IMR-90 (cell line): ENCODE results near the gene ATP10B. TPM values are rescaled to one million over a fixed set of nuclear protein-coding genes. Genes with fewer than 3 reads are reported as not detected.

Experiments used
- ATAC-seq: fragments of 200-7000 bp; cut with Tn5 transposase; 2 replicates; pipeline ENCODE4 v1.9.1; 2020; ENCODE audit warnings: low read depth, mild to moderate bottlenecking, moderate library complexity
- BruUV-seq: library from RNA; stranded (reverse); fragments of 400-500 nt; replicated peaks from 2 replicates; lab custom pipeline; 2021; lab: Mats Ljungman, UMichigan
- CTCF ChIA-PET: fragments of 300-600 bp; formaldehyde crosslinking; extraction: SDS; loops from one replicate; lab custom pipeline; 2021; ENCODE audit warnings: antibody characterized with exemption; lab: Yijun Ruan, JAX
- POLR2A ChIA-PET: fragments of 300-600 bp; sonication (Branson Sonifier 250); formaldehyde crosslinking; loops from one replicate; lab custom pipeline; 2022; ENCODE audit warnings: antibody characterized with exemption; ENCODE audit not compliant: unreplicated experiment; lab: Charles Lee
- DNase-seq: peaks from one replicate; pipeline ENCODE4 v3.0.0; 2013
- H2AFZ ChIP-seq: replicated peaks from 2 replicates; pipeline ENCODE3; 2013; ENCODE audit warnings: low read length, mild to moderate bottlenecking; ENCODE audit not compliant: poor library complexity
- H2AK5ac ChIP-seq: 2 replicates; pipeline ENCODE4 v1.6.1; 2013; ENCODE audit warnings: low read depth, low read length, inconsistent platforms
- H2AK9ac ChIP-seq: replicated peaks from 2 replicates; pipeline ENCODE3; 2013; ENCODE audit warnings: mild to moderate bottlenecking, low read depth, low read length, moderate library complexity; ENCODE audit not compliant: poor library complexity
- H2BK120ac ChIP-seq: 2 replicates; pipeline ENCODE4 v1.6.1; 2013; ENCODE audit warnings: low read depth, low read length, inconsistent platforms
- H2BK15ac ChIP-seq: 3 replicates; pipeline ENCODE4 v1.6.1; 2013; ENCODE audit warnings: low read depth, low read length, inconsistent platforms
- H2BK20ac ChIP-seq: 2 replicates; pipeline ENCODE4 v1.6.1; 2013; ENCODE audit warnings: low read depth, mild to moderate bottlenecking, inconsistent platforms, low read length, moderate library complexity
- H2BK5ac ChIP-seq: 2 replicates; pipeline ENCODE4 v1.6.1; 2013; ENCODE audit warnings: mild to moderate bottlenecking, low read depth, low read length, inconsistent platforms; ENCODE audit not compliant: poor library complexity, severe bottlenecking
- H3K14ac ChIP-seq: replicated peaks from 2 replicates; pipeline ENCODE4 v1.6.1; 2013; ENCODE audit warnings: low read depth, low read length, inconsistent platforms
- H3K18ac ChIP-seq: 2 replicates; pipeline ENCODE4 v1.6.1; 2013; ENCODE audit warnings: low read depth, low read length, control low read depth
- H3K23ac ChIP-seq: 2 replicates; pipeline ENCODE4 v1.6.1; 2013; ENCODE audit warnings: low read depth, low read length, inconsistent platforms
- H3K27ac ChIP-seq: 2 replicates; pipeline ENCODE4 v1.5.1; 2013; ENCODE audit warnings: mild to moderate bottlenecking, control low read depth, low read length; ENCODE audit not compliant: insufficient read depth
- H3K27me3 ChIP-seq: 2 replicates; pipeline ENCODE4 v1.6.1; 2013; ENCODE audit warnings: low read length; ENCODE audit not compliant: control insufficient read depth, insufficient read depth
- H3K36me3 ChIP-seq: 2 replicates; pipeline ENCODE4 v1.6.1; 2013; ENCODE audit warnings: low read length, mixed read lengths; ENCODE audit not compliant: control insufficient read depth, insufficient read depth
- H3K4ac ChIP-seq: 2 replicates; pipeline ENCODE4 v1.6.1; 2013; ENCODE audit warnings: low read depth, low read length, inconsistent platforms
- H3K4me1 ChIP-seq: 2 replicates; pipeline ENCODE4 v1.6.1; 2013; ENCODE audit warnings: low read length, mixed read lengths; ENCODE audit not compliant: control insufficient read depth, insufficient read depth
- H3K4me2 ChIP-seq: 2 replicates; pipeline ENCODE4 v1.6.1; 2013; ENCODE audit warnings: low read depth, mild to moderate bottlenecking, control low read depth, low read length, moderate library complexity
- H3K4me3 ChIP-seq: 2 replicates; pipeline ENCODE4 v1.5.1; 2013; ENCODE audit warnings: low read depth, mild to moderate bottlenecking, control low read depth, low read length, moderate library complexity; ENCODE audit not compliant: insufficient read depth
- H3K56ac ChIP-seq: 2 replicates; pipeline ENCODE4 v1.6.1; 2013; ENCODE audit warnings: low read length, inconsistent platforms; ENCODE audit not compliant: insufficient read depth; ENCODE audit errors: extremely low read depth
- H3K79me1 ChIP-seq, 2 experiments: 2 replicates each; pipeline ENCODE4 v1.6.1; 2013; ENCODE audit warnings: low read length in 2 of 2, inconsistent platforms in 1 of 2, low read depth in 1 of 2
- H3K9ac ChIP-seq: 2 replicates; pipeline ENCODE4 v1.6.1; 2013; ENCODE audit warnings: low read depth, low read length, control low read depth
- H3K9me1 ChIP-seq: 2 replicates; pipeline ENCODE4 v1.6.1; 2013; ENCODE audit warnings: low read length, inconsistent platforms; ENCODE audit not compliant: insufficient read depth
- H3K9me3 ChIP-seq: 2 replicates; pipeline ENCODE4 v1.6.1; 2013; ENCODE audit warnings: low read length; ENCODE audit not compliant: control insufficient read depth, insufficient read depth
- H4K20me1 ChIP-seq: 2 replicates; pipeline ENCODE4 v1.6.1; 2013; ENCODE audit warnings: low read length, inconsistent platforms; ENCODE audit not compliant: insufficient read depth
- H4K5ac ChIP-seq: 2 replicates; pipeline ENCODE4 v1.6.1; 2013; ENCODE audit warnings: mild to moderate bottlenecking, low read depth, low read length, control low read depth
- H4K8ac ChIP-seq, 2 experiments: 2 replicates each; pipeline ENCODE4 v1.6.1; 2013; ENCODE audit warnings: low read depth in 2 of 2, low read length in 2 of 2, control low read depth in 1 of 2, inconsistent platforms in 1 of 2
- H4K91ac ChIP-seq: 2 replicates; pipeline ENCODE4 v1.6.1; 2013; ENCODE audit warnings: low read depth, low read length, inconsistent platforms; ENCODE audit not compliant: insufficient read depth
- CEBPB ChIP-seq: IDR thresholded peaks from 2 replicates; pipeline ENCODE4 v1.6.1; 2012; ENCODE audit warnings: low read depth, low read length, improper control_type of control experiment
- CTCF ChIP-seq: conservative IDR thresholded peaks from 2 replicates; pipeline ENCODE4 v1.5.1; 2012; ENCODE audit warnings: mild to moderate bottlenecking, low read depth, low read length, improper control_type of control experiment
- ELK1 ChIP-seq: fragments of 150-350 bp; IDR thresholded peaks from 2 replicates; pipeline ENCODE4 v1.6.1; 2016; ENCODE audit warnings: low read depth, mild to moderate bottlenecking, low read length, moderate library complexity, borderline replicate concordance
- FOS ChIP-seq: fragments of 150-350 bp; IDR thresholded peaks from 2 replicates; pipeline ENCODE4 v1.6.1; 2016; ENCODE audit warnings: low read depth, low read length
- NFE2L2 ChIP-seq: fragments of 150-350 bp; IDR thresholded peaks from 2 replicates; pipeline ENCODE4 v1.6.1; 2016; ENCODE audit warnings: low read depth, mild to moderate bottlenecking, low read length
- RAD21 ChIP-seq: IDR thresholded peaks from 2 replicates; pipeline ENCODE4 v1.6.1; 2012; ENCODE audit warnings: low read length, improper control_type of control experiment
- RFX5 ChIP-seq: IDR thresholded peaks from 2 replicates; pipeline ENCODE4 v1.8.0; 2012; ENCODE audit warnings: low read depth, mild to moderate bottlenecking, low read length, moderate library complexity
- USF2 ChIP-seq: fragments of 150-350 bp; IDR thresholded peaks from 2 replicates; pipeline ENCODE4 v1.6.1; 2017; ENCODE audit warnings: mild to moderate bottlenecking, antibody characterized with exemption, low read length, low read depth
- WGBS, 2 experiments: methylation state at CpG; one replicate each; pipeline versions ENCODE4 v1.1.5 to v1.1.7; 2013; ENCODE audit warnings: missing lambda C conversion rate in 2 of 2; ENCODE audit not compliant: insufficient read length in 1 of 2; ENCODE audit errors: extremely low coverage in 2 of 2; 5-methylcytosine and 5-hydroxymethylcytosine counted together
- dilution Hi-C: fragments of 300-500 bp; cut with HindIII; formaldehyde crosslinking; loops from one replicate; pipeline ENCODE4 v1.14.3; 2018; ENCODE audit warnings: low sequenced_read_pairs; ENCODE audit not compliant: unreplicated experiment
- in situ Hi-C: fragments of 300-500 bp; cut with MboI; formaldehyde crosslinking; loops from 3 replicates; pipeline ENCODE4 v1.14.3; 2019; ENCODE audit warnings: low sequenced_read_pairs, inconsistent platforms, mixed read lengths
- intact Hi-C: fragments of 100-400 bp; cut with micrococcal nuclease; formaldehyde crosslinking; loops from 2 replicates; pipeline ENCODE4 v1.10.0; 2022
- polyA plus RNA-seq, 3 experiments: library from polyadenylated mRNA; depleted of rRNA; stranded (reverse); fragments of >200 nt; gene quantifications; 2 replicates each; pipeline ENCODE4 v1.2.3, GENCODE V29; 2012; ENCODE audit warnings: low replicate concordance in 1 of 3
- total RNA-seq: library from RNA; depleted of rRNA; stranded (reverse); fragments of >200 nt; gene quantifications from 2 replicates; pipeline ENCODE4 v1.2.3, GENCODE V29; 2012

The ATP10B gene
- total and polyA plus RNA-seq, 2 of the 4 experiments (the other 2 are of a cell fraction): not detected

GRCh38 chr5:160797020-160797419, 55.0 kb downstream of the ATP10B start:
- Histone ChIP-seq H2AFZ (no peak overlapping the region), H3K23ac (no peak overlapping the region), H2BK20ac (no peak overlapping the region), H2AK9ac (no peak overlapping the region), H3K4me3 (no peak overlapping the region), H3K27me3 (no peaks in the 10 kb centered on the region), H3K4ac (no peak overlapping the region), H3K9ac (no peak overlapping the region), H3K27ac (no peak overlapping the region), H2AK5ac (no peak overlapping the region), H4K8ac (no peak overlapping the region), H4K91ac (no peak overlapping the region), H3K36me3 (no peaks in the 10 kb centered on the region), H2BK15ac (no peak overlapping the region), H3K9me1 (no peaks in the 10 kb centered on the region), H4K20me1 (no peaks in the 10 kb centered on the region), H3K56ac (no peak overlapping the region), H3K4me2 (no peak overlapping the region), H3K18ac (no peak overlapping the region), H2BK5ac (no peak overlapping the region), H3K4me1 (no peaks in the 10 kb centered on the region), H4K5ac (no peak overlapping the region), H3K79me1 (no peaks in the 10 kb centered on the region), H3K9me3 (peaks cover 19% of the 10 kb centered on the region), H2BK120ac (no peak overlapping the region), H3K14ac (no peak overlapping the region)
- POLR2A ChIA-PET: no interaction called here
- CTCF ChIA-PET: no interaction called here
- TF ChIP-seq ELK1 (no peak), NFE2L2 (no peak), CEBPB (no peak), CTCF (no peak), FOS (no peak), RAD21 (no peak), RFX5 (no peak), USF2 (no peak)
- dilution Hi-C loops: no loop called here
- intact Hi-C loops: no loop called here
- BruUV-seq: no TSS peak
- 21% methylated on average over 2 of the region's 4 CpGs; no CpG with 5 or more reads in 1 of the 2 experiments for WGBS, 2 experiments
- ATAC-seq: no peak
- in situ Hi-C loops: no loop called here
- DNase-seq: no peak
